Measurements from ENCODE around the gene CPLX3.

Gene CPLX3

DNA sequence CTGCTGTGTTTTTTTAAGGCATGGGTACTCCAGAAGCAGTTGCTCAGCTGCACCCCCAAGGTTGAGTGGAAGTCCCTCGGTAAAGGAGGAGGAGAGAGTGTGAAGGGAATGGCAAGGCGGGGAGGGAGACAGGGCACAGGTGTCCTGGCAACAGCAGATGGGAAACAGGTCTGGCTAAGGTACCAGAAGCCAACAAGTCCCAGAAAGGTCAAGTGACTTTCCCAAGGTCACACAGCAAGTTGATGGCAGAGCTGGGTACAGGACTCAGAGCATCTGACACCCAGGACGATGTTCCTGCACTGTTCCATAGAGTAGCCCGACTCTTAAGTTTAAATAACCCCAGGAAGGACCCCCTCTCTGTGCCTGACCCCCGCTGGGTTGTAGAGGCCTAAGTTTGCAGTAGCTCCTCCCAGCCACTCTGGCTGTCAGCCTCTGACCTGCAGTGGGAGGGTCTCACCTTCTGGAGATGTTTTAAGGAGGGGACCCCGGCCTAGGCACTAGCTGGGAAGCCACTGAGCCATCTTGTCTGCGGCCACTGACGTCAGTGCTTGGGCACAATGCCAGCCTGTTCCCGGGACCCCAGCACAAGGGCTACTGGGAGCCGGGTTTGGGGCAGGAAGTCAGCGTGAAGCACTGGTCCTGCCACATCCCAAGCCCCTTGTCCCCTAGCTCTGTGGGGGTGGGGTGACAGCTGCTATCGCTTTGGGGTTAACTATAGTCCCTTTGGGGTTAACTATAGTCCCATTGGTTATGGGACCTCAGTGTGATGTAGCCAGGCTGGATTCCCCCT is 34.0 kb upstream of the CPLX3 start:
- TF ChIP-seq, protein P1, sequence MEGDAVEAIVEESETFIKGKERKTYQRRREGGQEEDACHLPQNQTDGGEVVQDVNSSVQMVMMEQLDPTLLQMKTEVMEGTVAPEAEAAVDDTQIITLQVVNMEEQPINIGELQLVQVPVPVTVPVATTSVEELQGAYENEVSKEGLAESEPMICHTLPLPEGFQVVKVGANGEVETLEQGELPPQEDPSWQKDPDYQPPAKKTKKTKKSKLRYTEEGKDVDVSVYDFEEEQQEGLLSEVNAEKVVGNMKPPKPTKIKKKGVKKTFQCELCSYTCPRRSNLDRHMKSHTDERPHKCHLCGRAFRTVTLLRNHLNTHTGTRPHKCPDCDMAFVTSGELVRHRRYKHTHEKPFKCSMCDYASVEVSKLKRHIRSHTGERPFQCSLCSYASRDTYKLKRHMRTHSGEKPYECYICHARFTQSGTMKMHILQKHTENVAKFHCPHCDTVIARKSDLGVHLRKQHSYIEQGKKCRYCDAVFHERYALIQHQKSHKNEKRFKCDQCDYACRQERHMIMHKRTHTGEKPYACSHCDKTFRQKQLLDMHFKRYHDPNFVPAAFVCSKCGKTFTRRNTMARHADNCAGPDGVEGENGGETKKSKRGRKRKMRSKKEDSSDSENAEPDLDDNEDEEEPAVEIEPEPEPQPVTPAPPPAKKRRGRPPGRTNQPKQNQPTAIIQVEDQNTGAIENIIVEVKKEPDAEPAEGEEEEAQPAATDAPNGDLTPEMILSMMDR (IDR thresholded peaks at IDR 0.05; ENCODE audit: low read depth, low read length) = no peak
- in situ Hi-C loops (cut with HindIII; ENCODE audit: low sequenced_read_pairs) = no loop called here
- H3K4me3 ChIP-seq (ENCODE audit: low read depth, low read length) = no peak overlapping the region
- DNase-seq (ENCODE audit: low read depth, low spot score) = no peak

DNA sequence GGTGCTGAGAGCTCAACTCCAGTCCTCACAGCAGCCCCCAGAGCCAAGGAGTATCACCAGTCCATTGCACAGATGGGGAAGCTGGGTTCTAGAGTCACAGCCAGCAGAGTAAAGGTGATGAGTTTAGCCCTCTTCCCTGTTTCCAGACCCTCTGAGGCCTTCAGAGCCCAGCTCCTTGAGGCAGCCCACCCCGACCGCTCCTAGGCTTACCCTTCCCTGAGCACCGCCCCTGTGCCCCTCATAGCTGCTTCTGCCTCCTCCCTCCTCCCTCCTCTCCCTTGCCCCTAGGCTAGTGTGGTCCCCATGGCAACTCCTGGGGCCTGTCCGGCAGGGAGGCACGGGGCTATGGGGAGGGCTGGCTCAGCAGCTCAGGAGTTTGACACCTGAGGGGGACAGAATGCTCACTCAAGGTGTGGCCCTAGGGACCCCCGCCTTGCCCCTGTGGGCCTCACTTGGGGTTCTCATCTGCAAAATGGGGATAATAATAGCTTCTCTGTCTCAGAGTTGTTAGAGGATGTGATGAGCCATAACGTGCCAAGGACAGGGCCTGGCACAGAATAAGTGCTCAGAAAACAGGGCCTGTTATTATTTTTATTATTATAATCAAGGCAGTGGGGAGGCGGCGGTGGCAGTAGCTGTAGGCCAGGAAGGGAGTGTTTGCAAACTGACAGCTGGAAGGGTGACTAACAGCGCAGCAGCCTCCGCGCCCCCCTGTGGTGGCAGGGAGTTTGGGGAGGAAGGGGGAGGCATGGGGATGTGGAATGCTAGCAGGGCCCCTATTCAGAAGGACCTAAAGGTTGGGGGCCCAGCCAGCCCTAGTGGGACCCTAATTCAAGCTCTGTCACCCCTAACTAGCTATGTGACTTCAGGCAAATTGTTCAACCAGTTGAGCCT is 33.0 kb upstream of the CPLX3 start:
- DNase-seq (ENCODE audit: low read depth, low spot score) = peak; percentile 32
- in situ Hi-C loops (cut with HindIII; ENCODE audit: low sequenced_read_pairs) = no loop called here
- TF ChIP-seq, protein P1 (IDR thresholded peaks at IDR 0.05; ENCODE audit: low read depth, low read length) = peak; percentile 30
- H3K4me3 ChIP-seq (ENCODE audit: low read depth, low read length) = no peak overlapping the region

DNA sequence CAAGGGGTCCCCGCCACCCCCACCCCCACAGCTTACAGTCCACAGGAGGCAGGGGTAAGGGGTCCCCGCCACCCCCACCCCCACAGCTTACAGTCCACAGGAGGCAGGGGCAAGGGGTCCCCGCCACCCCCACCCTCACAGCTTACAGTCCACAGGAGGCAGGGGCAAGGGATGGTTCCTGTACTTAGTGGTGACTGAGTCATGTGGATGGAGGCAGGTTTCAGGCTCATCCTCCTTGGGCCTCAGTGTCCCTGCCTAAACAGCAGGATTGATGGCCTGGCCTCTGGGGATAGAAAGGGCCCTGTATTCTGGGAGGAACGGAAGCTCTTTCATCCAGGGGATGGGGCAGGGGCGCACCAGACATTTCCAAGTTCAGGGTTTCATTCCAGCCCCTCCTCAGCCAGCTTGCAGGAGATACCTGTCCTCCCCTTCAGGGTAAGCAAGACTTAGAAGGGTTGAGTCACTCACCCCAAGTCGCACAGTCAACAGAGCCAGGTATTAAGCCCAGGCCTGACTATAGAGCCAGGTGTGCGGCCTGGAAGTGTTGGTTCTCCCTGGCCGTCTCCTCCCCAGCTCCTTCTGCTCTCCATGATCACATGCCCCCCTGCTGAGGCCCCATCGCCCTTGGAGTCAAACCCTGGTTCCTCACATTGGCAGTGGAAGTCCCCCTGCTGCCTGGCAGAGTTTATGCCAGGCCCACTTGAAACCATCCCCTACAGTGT is 32.0 kb upstream of the CPLX3 start:
- in situ Hi-C loops (cut with HindIII; ENCODE audit: low sequenced_read_pairs) = no loop called here
- DNase-seq (ENCODE audit: low read depth, low spot score) = no peak

DNA sequence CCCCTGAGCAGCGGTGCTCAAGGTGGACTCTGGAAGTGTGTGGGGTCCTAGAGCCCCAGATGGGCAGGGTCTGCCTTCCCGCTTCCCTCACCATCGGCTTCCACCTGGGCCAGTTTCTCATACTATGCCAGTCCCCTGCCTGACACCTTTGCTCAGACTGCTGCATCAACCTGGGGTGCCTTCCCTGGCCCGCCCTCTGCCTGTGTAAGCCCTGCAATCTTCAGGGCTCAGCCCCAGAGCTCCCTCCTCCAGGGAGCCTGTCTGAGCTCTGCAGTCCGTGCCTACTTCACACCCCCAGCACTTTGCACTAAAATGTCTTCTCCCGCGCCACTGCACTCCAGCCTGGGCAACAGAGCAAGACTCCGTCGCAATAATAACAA is 31.5 kb upstream of the CPLX3 start:
- in situ Hi-C loops (cut with HindIII; ENCODE audit: low sequenced_read_pairs) = no loop called here
- H3K4me3 ChIP-seq (ENCODE audit: low read depth, low read length) = no peak overlapping the region
- TF ChIP-seq, protein P1 (IDR thresholded peaks at IDR 0.05; ENCODE audit: low read depth, low read length) = no peak
- DNase-seq (ENCODE audit: low read depth, low spot score) = no peak

More for the DNA sequence above, 32.0 kb upstream of the CPLX3 start:
- TF ChIP-seq, protein P1 (IDR thresholded peaks at IDR 0.05; ENCODE audit: low read depth, low read length) = no peak
- no peak overlapping the region for H3K4me3 ChIP-seq (ENCODE audit: low read depth, low read length)

DNA sequence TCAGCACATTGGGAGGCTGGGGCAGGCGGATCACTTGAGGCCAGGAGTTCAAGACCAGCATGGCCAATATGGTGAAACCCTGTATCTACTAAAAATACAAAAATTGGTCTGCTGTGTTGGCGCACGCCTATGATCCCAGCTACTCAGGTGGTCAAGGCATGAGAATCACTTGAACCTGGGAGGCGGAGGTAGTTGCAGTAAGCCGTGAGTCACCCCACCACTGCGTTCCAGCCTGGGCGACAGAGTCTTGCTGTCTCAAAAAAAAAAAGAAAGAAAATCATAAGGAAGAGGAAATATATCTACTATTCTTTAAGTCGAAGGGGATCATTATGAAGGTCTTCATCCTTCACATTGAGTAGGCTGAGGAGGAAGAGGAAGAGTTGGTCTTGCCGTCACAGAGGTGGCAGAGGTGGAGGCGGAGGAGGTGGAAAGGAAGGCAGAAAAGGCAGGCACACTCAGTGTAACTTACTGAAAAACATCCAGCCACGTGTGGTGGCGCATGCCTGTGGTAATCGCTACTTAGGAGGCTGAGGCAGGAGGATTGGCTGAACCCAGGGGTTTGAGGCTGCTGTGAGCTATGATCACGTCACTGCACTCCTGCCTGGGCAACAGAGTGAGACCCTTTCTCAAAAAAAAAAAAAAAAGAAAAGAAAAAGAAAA is 30.3 kb upstream of the CPLX3 start:
- DNase-seq (ENCODE audit: low read depth, low spot score) = no peak
- TF ChIP-seq, protein P1 (IDR thresholded peaks at IDR 0.05; ENCODE audit: low read depth, low read length) = no peak
- no peak overlapping the region for H3K4me3 ChIP-seq (ENCODE audit: low read depth, low read length)
- in situ Hi-C loops (cut with HindIII; ENCODE audit: low sequenced_read_pairs) = no loop called here
